ENCODE data around the gene TSHR. TPM values are rescaled to one million over a fixed set of nuclear protein-coding genes. Genes with fewer than 3 reads are reported as not detected.

The TSHR gene
- total and polyA plus RNA-seq, 2 of the 4 experiments (the other 2 are of a cell fraction), result not detected

DNA sequence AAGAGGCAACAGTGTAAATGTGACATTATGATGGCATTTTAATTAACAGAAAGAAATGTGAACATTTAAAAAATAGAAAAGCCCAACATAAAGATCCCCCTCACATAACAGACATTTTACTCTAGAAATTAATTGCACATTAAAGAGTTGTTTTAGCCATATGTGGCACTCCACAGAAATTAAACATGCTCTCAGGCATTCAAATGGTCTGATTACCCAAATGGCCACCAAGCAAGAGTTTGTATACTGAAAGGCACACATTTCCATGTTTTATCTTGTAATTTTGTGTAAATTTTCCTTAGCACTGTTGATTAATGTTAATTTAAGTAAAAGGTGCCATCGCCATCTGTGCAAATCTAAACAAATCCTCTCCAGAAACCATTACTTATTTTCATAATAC lies 221.8 kb downstream of the TSHR start:
- DNase-seq (no peak), ATAC-seq (ENCODE audit: low read depth) (no peak)
- POLR2A ChIA-PET (ENCODE audit: unreplicated experiment), result no interaction called here
- H3K4me3 ChIP-seq (ENCODE audit: insufficient read depth, low read depth, low read length), result no peak overlapping the region
- no peak overlapping the region for H3K27ac ChIP-seq (ENCODE audit: insufficient read depth, low read length)
- peaks cover 4% of the 10 kb centered on the region; the same call in 1 of the 2 replicates for H3K9me1 ChIP-seq (ENCODE audit: insufficient read depth, low read length)
- peaks cover 4% of the 10 kb centered on the region; the same call in 1 of the 2 replicates for H3K4me1 ChIP-seq (ENCODE audit: control insufficient read depth, insufficient read depth, low read length)
- H2AK5ac ChIP-seq (ENCODE audit: low read depth, low read length), result no peak overlapping the region
- H3K27me3 ChIP-seq (ENCODE audit: control insufficient read depth, insufficient read depth, low read length), result no peaks in the 10 kb centered on the region
- H3K9me3 ChIP-seq (ENCODE audit: control insufficient read depth, insufficient read depth, low read length), result no peaks in the 10 kb centered on the region
- H3K23ac ChIP-seq (ENCODE audit: low read depth, low read length), result no peak overlapping the region
- no peak overlapping the region for H2AFZ ChIP-seq (replicated peaks; ENCODE audit: low read length, poor library complexity)
- intact Hi-C loops (cut with micrococcal nuclease), result no loop called here
- dilution Hi-C loops (cut with HindIII; ENCODE audit: low sequenced_read_pairs, unreplicated experiment), result no loop called here
- no TSS peak for BruUV-seq (replicated peaks)
- H3K56ac ChIP-seq (ENCODE audit: extremely low read depth, insufficient read depth, low read length), result no peak overlapping the region
- H3K18ac ChIP-seq (ENCODE audit: low read depth, low read length), result no peak overlapping the region
- H4K5ac ChIP-seq (ENCODE audit: low read depth, low read length), result no peak overlapping the region
- H4K20me1 ChIP-seq (ENCODE audit: insufficient read depth, low read length), result no peaks in the 10 kb centered on the region
- H3K4ac ChIP-seq (ENCODE audit: low read depth, low read length), result no peak overlapping the region
- CTCF ChIA-PET, result no interaction called here
- H2BK15ac ChIP-seq (ENCODE audit: low read depth, low read length), result no peak overlapping the region
- WGBS, 2 experiments (ENCODE audit: extremely low coverage in 2 of 2, insufficient read length in 1 of 2), result no CpG with 5 or more reads among the region's 1 CpG
- peaks cover 0 to 3% of the 10 kb centered on the region in 2 experiments; a peak in 1 of 4 replicates for H3K79me1 ChIP-seq (ENCODE audit: low read depth in 1 of 2, low read length in 2 of 2)
- no peak overlapping the region for H2AK9ac ChIP-seq (replicated peaks; ENCODE audit: low read depth, low read length, poor library complexity)
- H3K4me2 ChIP-seq (ENCODE audit: low read depth, low read length), result peak overlapping the region; percentile 52
- H3K36me3 ChIP-seq (ENCODE audit: control insufficient read depth, insufficient read depth, low read length), result peaks cover 4% of the 10 kb centered on the region
- in situ Hi-C loops (cut with MboI; ENCODE audit: low sequenced_read_pairs), result no loop called here
- no peak overlapping the region for H3K9ac ChIP-seq (ENCODE audit: low read depth, low read length)
- no peak overlapping the region for H2BK5ac ChIP-seq (ENCODE audit: low read depth, low read length, poor library complexity, severe bottlenecking)
- no peak overlapping the region for H4K91ac ChIP-seq (ENCODE audit: insufficient read depth, low read depth, low read length)
- TF ChIP-seq SMC3 (IDR thresholded peaks at IDR 0.05; ENCODE audit: low read depth, low read length) (no peak), MXI1 (IDR thresholded peaks at IDR 0.05; ENCODE audit: borderline replicate concordance, low read depth, low read length) (no peak), BHLHE40 (IDR thresholded peaks at IDR 0.05; ENCODE audit: low read depth, low read length) (no peak)
- H2BK20ac ChIP-seq (ENCODE audit: low read depth, low read length), result no peak overlapping the region
- no peak overlapping the region for H3K14ac ChIP-seq (replicated peaks; ENCODE audit: low read depth, low read length)
- no peak overlapping the region for H2BK120ac ChIP-seq (ENCODE audit: low read depth, low read length)
- H4K8ac ChIP-seq (ENCODE audit: low read depth in 2 of 2, low read length in 2 of 2), result no peak overlapping the region
